SK-N-SH treated with all-trans-retinoic acid at 6 μM for 48 hours (cell line): ENCODE measurements around the gene TIMP2.

ENCODE experiments used
- ATAC-seq: fragments of 200-7000 bp; cut with Tn5 transposase; 3 replicates; pipeline ENCODE4 v1.9.1; 2020; ENCODE audit warnings: mild to moderate bottlenecking, moderate library complexity
- ARNTL ChIP-seq: fragments of 450-650 bp; formaldehyde crosslinking; IDR thresholded peaks from 2 replicates; pipeline ENCODE4 v1.5.0; 2020; ENCODE audit warnings: low read depth, mild to moderate bottlenecking, moderate library complexity, borderline replicate concordance
- BACH2 ChIP-seq: fragments of 250-450 bp; sonication (Bioruptor Pico); IDR thresholded peaks from 2 replicates; pipeline ENCODE4 v1.9.0; 2021; ENCODE audit warnings: mild to moderate bottlenecking, borderline replicate concordance
- CREB5 ChIP-seq: fragments of 250-450 bp; sonication (Bioruptor Pico); IDR thresholded peaks from 2 replicates; pipeline ENCODE4 v1.5.1; 2020; ENCODE audit warnings: low read depth, mild to moderate bottlenecking, moderate library complexity
- CSRNP3 ChIP-seq: fragments of 250-450 bp; sonication (Bioruptor Pico); IDR thresholded peaks from 2 replicates; pipeline ENCODE4 v1.5.1; 2021; ENCODE audit warnings: mild to moderate bottlenecking, moderate library complexity
- ESRRG ChIP-seq: fragments of 250-450 bp; sonication (Bioruptor Pico); IDR thresholded peaks from 2 replicates; pipeline ENCODE4 v1.6.1; 2021; ENCODE audit warnings: mild to moderate bottlenecking
- GLIS3 ChIP-seq: fragments of 250-450 bp; sonication (Bioruptor Pico); IDR thresholded peaks from 2 replicates; pipeline ENCODE4 v1.5.0; 2020; ENCODE audit warnings: mild to moderate bottlenecking, moderate library complexity
- ISL1 ChIP-seq: fragments of 250-450 bp; sonication (Bioruptor Pico); IDR thresholded peaks from 2 replicates; pipeline ENCODE4 v2.1.2; 2022; ENCODE audit warnings: mild to moderate bottlenecking, moderate library complexity
- OSR1 ChIP-seq: fragments of 250-450 bp; sonication (Bioruptor Pico); IDR thresholded peaks from 2 replicates; pipeline ENCODE4 v1.8.0; 2022; ENCODE audit warnings: moderate library complexity, mild to moderate bottlenecking, inconsistent platforms
- PATZ1 ChIP-seq: fragments of 250-450 bp; sonication (Bioruptor Pico); IDR thresholded peaks from 2 replicates; pipeline ENCODE4 v1.8.0; 2020; ENCODE audit warnings: mild to moderate bottlenecking, moderate library complexity, borderline replicate concordance
- POU6F1 ChIP-seq: fragments of 250-450 bp; sonication (Bioruptor Pico); IDR thresholded peaks from 2 replicates; pipeline ENCODE4 v1.8.0; 2021; ENCODE audit warnings: low read depth, mild to moderate bottlenecking, moderate library complexity, borderline replicate concordance
- SNAI2 ChIP-seq: fragments of 250-450 bp; sonication (Bioruptor Pico); IDR thresholded peaks from 2 replicates; pipeline ENCODE4 v1.5.0; 2020; ENCODE audit warnings: mild to moderate bottlenecking, moderate library complexity
- TOX ChIP-seq: fragments of 250-450 bp; sonication (Bioruptor Pico); IDR thresholded peaks from 2 replicates; pipeline ENCODE4 v1.8.0; 2021; ENCODE audit warnings: mild to moderate bottlenecking, moderate library complexity, borderline replicate concordance
- ZC3H10 ChIP-seq: fragments of 250-450 bp; sonication (Bioruptor Pico); IDR thresholded peaks from 2 replicates; pipeline ENCODE4 v1.5.1; 2021; ENCODE audit warnings: mild to moderate bottlenecking, moderate library complexity
- ZFP3 ChIP-seq: fragments of 250-450 bp; sonication (Bioruptor Pico); IDR thresholded peaks from 2 replicates; pipeline ENCODE4 v1.5.0; 2020; ENCODE audit warnings: mild to moderate bottlenecking, moderate library complexity
- ZFP30 ChIP-seq: fragments of 450-650 bp; formaldehyde crosslinking; IDR thresholded peaks from 2 replicates; pipeline ENCODE4 v1.5.0; 2022; ENCODE audit warnings: mild to moderate bottlenecking, moderate library complexity
- ZNF565 ChIP-seq: fragments of 450-650 bp; formaldehyde crosslinking; conservative IDR thresholded peaks from 2 replicates; pipeline ENCODE4 v1.5.0; 2020; ENCODE audit warnings: low read depth, mild to moderate bottlenecking, moderate library complexity
- TF ChIP-seq, protein P1 (sequence below): fragments of 250-450 bp; sonication (Bioruptor Pico); IDR thresholded peaks from 2 replicates; pipeline ENCODE4 v1.5.0; 2020; ENCODE audit warnings: mild to moderate bottlenecking, moderate library complexity

Gene TIMP2

DNA sequence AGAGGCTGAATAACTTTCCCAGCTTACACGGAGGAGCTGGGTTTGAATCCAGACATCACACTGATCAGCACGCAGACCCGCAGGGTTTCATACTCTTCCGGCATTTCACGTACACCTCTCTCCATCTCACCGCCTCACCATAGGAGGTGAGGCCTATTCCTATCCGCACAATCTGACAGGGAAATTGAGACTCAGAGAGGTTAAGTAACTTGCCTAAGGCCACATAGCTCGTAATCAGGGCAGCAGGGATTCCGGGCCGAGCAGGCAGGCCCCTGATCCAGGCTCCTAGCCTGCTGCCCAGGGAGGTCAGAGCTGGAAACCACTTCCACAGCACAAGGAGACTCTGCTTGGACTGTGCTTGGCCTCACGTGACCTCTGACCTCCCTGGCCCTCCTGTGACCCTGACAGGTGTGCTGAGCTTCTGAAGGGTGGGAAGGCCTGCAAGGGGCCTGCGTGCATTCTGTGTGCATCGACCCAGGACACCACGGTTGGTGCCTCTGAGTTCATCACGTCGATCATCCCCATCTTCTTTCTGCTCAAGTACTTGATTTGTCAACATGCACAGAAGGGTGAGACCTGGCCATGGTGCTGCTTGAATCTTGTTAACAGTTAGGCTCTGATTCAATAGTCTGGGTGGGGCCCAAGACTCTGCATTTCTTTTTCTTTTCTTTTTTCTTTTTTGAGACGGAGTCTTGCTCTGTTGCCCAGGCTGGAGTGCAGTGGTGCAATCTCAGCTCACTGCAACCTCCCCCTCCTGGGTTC, 26.9 kb downstream of the TIMP2 start (continued):
- no peak for TF ChIP-seq SNAI2

DNA sequence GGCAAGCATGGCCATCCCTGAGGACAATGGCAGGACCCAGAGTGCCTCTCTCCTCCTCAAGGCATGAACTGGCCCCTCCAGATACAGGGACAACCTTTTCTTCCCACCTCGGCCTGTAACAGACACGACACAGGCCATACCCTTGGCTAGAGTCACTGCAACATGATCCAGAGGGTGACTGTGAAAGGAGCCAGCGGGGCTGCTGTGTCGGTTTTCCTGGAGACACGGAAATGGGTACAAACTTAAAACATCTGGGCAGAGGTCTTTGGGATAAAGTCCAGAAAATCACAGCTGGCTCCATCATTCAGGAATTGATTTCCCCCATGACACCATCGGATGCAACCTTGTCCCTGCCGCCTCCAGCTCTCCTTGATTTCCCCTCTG, 27.5 kb downstream of the TIMP2 start:
- ATAC-seq, result no peak
- TF ChIP-seq ESRRG (CRISPR knock-in tag), result no peak
- no peak for TF ChIP-seq ZFP30 (CRISPR knock-in tag)
- no peak for TF ChIP-seq POU6F1 (CRISPR knock-in tag)
- TF ChIP-seq OSR1 (CRISPR knock-in tag), result no peak
- TF ChIP-seq CSRNP3 (CRISPR knock-in tag), result no peak
- no peak for TF ChIP-seq PATZ1 (CRISPR knock-in tag)
- no peak for TF ChIP-seq ZNF565 (CRISPR knock-in tag)

- TF ChIP-seq ARNTL (CRISPR knock-in tag) (no peak), CREB5 (CRISPR knock-in tag) (no peak), GLIS3 (CRISPR knock-in tag) (no peak), ZC3H10 (no peak), TOX (CRISPR knock-in tag) (no peak), ISL1 (CRISPR knock-in tag) (no peak), ESRRG (CRISPR knock-in tag) (no peak), ZFP3 (CRISPR knock-in tag) (no peak), SNAI2 (no peak), OSR1 (CRISPR knock-in tag) (no peak), ZNF565 (CRISPR knock-in tag) (no peak), BACH2 (no peak), ZFP30 (CRISPR knock-in tag) (no peak), CSRNP3 (CRISPR knock-in tag) (no peak)
- TF ChIP-seq, protein P1, sequence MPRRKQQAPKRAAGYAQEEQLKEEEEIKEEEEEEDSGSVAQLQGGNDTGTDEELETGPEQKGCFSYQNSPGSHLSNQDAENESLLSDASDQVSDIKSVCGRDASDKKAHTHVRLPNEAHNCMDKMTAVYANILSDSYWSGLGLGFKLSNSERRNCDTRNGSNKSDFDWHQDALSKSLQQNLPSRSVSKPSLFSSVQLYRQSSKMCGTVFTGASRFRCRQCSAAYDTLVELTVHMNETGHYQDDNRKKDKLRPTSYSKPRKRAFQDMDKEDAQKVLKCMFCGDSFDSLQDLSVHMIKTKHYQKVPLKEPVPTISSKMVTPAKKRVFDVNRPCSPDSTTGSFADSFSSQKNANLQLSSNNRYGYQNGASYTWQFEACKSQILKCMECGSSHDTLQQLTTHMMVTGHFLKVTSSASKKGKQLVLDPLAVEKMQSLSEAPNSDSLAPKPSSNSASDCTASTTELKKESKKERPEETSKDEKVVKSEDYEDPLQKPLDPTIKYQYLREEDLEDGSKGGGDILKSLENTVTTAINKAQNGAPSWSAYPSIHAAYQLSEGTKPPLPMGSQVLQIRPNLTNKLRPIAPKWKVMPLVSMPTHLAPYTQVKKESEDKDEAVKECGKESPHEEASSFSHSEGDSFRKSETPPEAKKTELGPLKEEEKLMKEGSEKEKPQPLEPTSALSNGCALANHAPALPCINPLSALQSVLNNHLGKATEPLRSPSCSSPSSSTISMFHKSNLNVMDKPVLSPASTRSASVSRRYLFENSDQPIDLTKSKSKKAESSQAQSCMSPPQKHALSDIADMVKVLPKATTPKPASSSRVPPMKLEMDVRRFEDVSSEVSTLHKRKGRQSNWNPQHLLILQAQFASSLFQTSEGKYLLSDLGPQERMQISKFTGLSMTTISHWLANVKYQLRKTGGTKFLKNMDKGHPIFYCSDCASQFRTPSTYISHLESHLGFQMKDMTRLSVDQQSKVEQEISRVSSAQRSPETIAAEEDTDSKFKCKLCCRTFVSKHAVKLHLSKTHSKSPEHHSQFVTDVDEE (CRISPR knock-in tag), result no peak
- no peak for ATAC-seq
These were observed 28.1 kb downstream of the TIMP2 start for GRCh38 chr17:78896834-78897663.
